Thymus (tissue), 11 donors: ENCODE data around the gene CNTN4. TPM values are rescaled to one million over a fixed set of nuclear protein-coding genes. Genes with fewer than 3 reads are reported as not detected.

Experiments used
- DNase-seq, 9 donors: peaks; one replicate each; pipeline ENCODE4 v3.0.0-alpha.2; 2013; ENCODE audit warnings: low spot score in 9 of 9, low read depth in 6 of 9, missing footprints in 1 of 9
- H3K27ac ChIP-seq, 2 donors: one replicate each; pipeline ENCODE4 v1.5.1; 2013; ENCODE audit warnings: control low read depth in 1 of 2, low read depth in 1 of 2, low read length in 1 of 2, mild to moderate bottlenecking in 1 of 2, moderate library complexity in 1 of 2
- H3K27me3 ChIP-seq, 2 donors: one replicate each; pipeline ENCODE4 v1.5.1; 2013; ENCODE audit warnings: low read length in 1 of 2; ENCODE audit not compliant: control insufficient read depth in 2 of 2, insufficient read depth in 1 of 2
- H3K36me3 ChIP-seq, 2 donors: one replicate each; pipeline ENCODE4 v1.5.1; 2013; ENCODE audit warnings: low read length in 1 of 2, mild to moderate bottlenecking in 1 of 2, moderate library complexity in 1 of 2; ENCODE audit not compliant: control insufficient read depth in 2 of 2, insufficient read depth in 2 of 2
- H3K4me1 ChIP-seq, 2 donors: one replicate each; pipeline ENCODE4 v1.5.1; 2013; ENCODE audit warnings: low read length in 2 of 2; ENCODE audit not compliant: control insufficient read depth in 2 of 2, insufficient read depth in 2 of 2
- H3K4me3 ChIP-seq, 2 donors: one replicate each; pipeline ENCODE4 v1.5.1; 2013; ENCODE audit warnings: low read length in 2 of 2, control low read depth in 1 of 2, mild to moderate bottlenecking in 1 of 2
- H3K9me3 ChIP-seq, 2 donors: one replicate each; pipeline ENCODE4 v1.5.1; 2013; ENCODE audit warnings: low read length in 1 of 2, mild to moderate bottlenecking in 1 of 2; ENCODE audit not compliant: control insufficient read depth in 2 of 2, insufficient read depth in 1 of 2
- WGBS: extraction: QIAGEN DNeasy Blood & Tissue Kit; methylation state at CpG from one replicate; pipeline ENCODE4 v1.1.7; 2013; 5-methylcytosine and 5-hydroxymethylcytosine counted together
- polyA plus RNA-seq: library from polyadenylated mRNA; stranded (reverse); fragments of 200-250 nt; gene quantifications from one replicate; pipeline ENCODE4 v1.2.3, GENCODE V29; 2013
- total RNA-seq: library from RNA; stranded (reverse); fragments of 120-200 nt; gene quantifications from one replicate; pipeline ENCODE4 v1.2.4, GENCODE V29; 2013
- donor health status: healthy.

The CNTN4 gene
- total and polyA plus RNA-seq, 2 donors, result 9.4 to 9.9 TPM

- no peaks in the 10 kb centered on the region for H3K36me3 ChIP-seq
- H3K9me3 ChIP-seq, result no peaks in the 10 kb centered on the region
- 94% methylated on average over 3 of the region's 3 CpGs for WGBS
- DNase-seq, result no peak
- no peaks in the 10 kb centered on the region for H3K4me1 ChIP-seq
- no peaks in the 10 kb centered on the region for H3K27me3 ChIP-seq
- no peak overlapping the region for H3K4me3 ChIP-seq
- no peak overlapping the region for H3K27ac ChIP-seq
These were observed 602.8 kb downstream of the CNTN4 start for GRCh38 chr3:2701471-2701870.

- H3K4me1 ChIP-seq, result no peaks in the 10 kb centered on the region
- WGBS, result 97% methylated on average over 5 of the region's 5 CpGs
These were observed 607.6 kb downstream of the CNTN4 start for GRCh38 chr3:2706144-2706835.

GRCh38 chr3:2706836-2707210 is 608.2 kb downstream of the CNTN4 start:
- Histone ChIP-seq H3K4me1 (no peaks in the 10 kb centered on the region), H3K27ac (no peak overlapping the region), H3K4me3 (no peak overlapping the region), H3K36me3 (no peaks in the 10 kb centered on the region), H3K9me3 (no peaks in the 10 kb centered on the region), H3K27me3 (no peaks in the 10 kb centered on the region)
- WGBS, result 94% methylated on average over 3 of the region's 3 CpGs
- no peak for DNase-seq

More at GRCh38 chr3:2706144-2706835, 607.6 kb downstream of the CNTN4 start:
- Histone ChIP-seq H3K4me3 (no peak overlapping the region), H3K27me3 (no peaks in the 10 kb centered on the region), H3K27ac (no peak overlapping the region), H3K9me3 (no peaks in the 10 kb centered on the region), H3K36me3 (no peaks in the 10 kb centered on the region)
- DNase-seq, result peak in 4 of 9 donors; percentile 2 to 13 (median 5)

- no peak for DNase-seq
- WGBS, result 86% methylated on average over 3 of the region's 3 CpGs
These were observed 612.4 kb downstream of the CNTN4 start for GRCh38 chr3:2711081-2711480.

GRCh38 chr3:2713923-2714322 is 615.3 kb downstream of the CNTN4 start:
- Histone ChIP-seq H3K36me3 (no peaks in the 10 kb centered on the region), H3K4me3 (no peak overlapping the region), H3K9me3 (no peaks in the 10 kb centered on the region), H3K27me3 (no peaks in the 10 kb centered on the region), H3K4me1 (no peaks in the 10 kb centered on the region), H3K27ac (no peak overlapping the region)
- 85% methylated on average over 1 of the region's 1 CpG for WGBS
- no peak for DNase-seq

More at GRCh38 chr3:2711081-2711480, 612.4 kb downstream of the CNTN4 start:
- no peaks in the 10 kb centered on the region for H3K9me3 ChIP-seq
- H3K36me3 ChIP-seq, result no peaks in the 10 kb centered on the region
- H3K4me3 ChIP-seq, result no peak overlapping the region
- H3K27ac ChIP-seq, result no peak overlapping the region
- no peaks in the 10 kb centered on the region for H3K4me1 ChIP-seq
- H3K27me3 ChIP-seq, result no peaks in the 10 kb centered on the region

GRCh38 chr3:2714834-2715233 is 616.2 kb downstream of the CNTN4 start:
- DNase-seq, result no peak
- no peaks in the 10 kb centered on the region for H3K27me3 ChIP-seq
- no peaks in the 10 kb centered on the region for H3K36me3 ChIP-seq
- WGBS, result 74% methylated on average over 5 of the region's 5 CpGs
- no peak overlapping the region for H3K4me3 ChIP-seq
- H3K27ac ChIP-seq, result no peak overlapping the region
- H3K4me1 ChIP-seq, result no peaks in the 10 kb centered on the region
- H3K9me3 ChIP-seq, result no peaks in the 10 kb centered on the region

GRCh38 chr3:2727101-2727500 is 628.4 kb downstream of the CNTN4 start:
- Histone ChIP-seq H3K27ac (no peak overlapping the region), H3K4me1 (no peaks in the 10 kb centered on the region), H3K9me3 (no peaks in the 10 kb centered on the region), H3K36me3 (no peaks in the 10 kb centered on the region), H3K4me3 (no peak overlapping the region), H3K27me3 (no peaks in the 10 kb centered on the region)
- DNase-seq, result no peak
- 78% methylated on average over 3 of the region's 3 CpGs for WGBS

- H3K27ac ChIP-seq, result no peak overlapping the region
- no peak overlapping the region for H3K4me3 ChIP-seq
- H3K9me3 ChIP-seq, result no peaks in the 10 kb centered on the region
- H3K4me1 ChIP-seq, result no peaks in the 10 kb centered on the region
- DNase-seq, result no peak
- H3K27me3 ChIP-seq, result no peaks in the 10 kb centered on the region
- H3K36me3 ChIP-seq, result no peaks in the 10 kb centered on the region
- WGBS, result 90% methylated on average over 8 of the region's 8 CpGs
These were observed 629.1 kb downstream of the CNTN4 start for GRCh38 chr3:2727610-2728318.

GRCh38 chr3:2731843-2732242 is 633.2 kb downstream of the CNTN4 start:
- Histone ChIP-seq H3K36me3 (no peaks in the 10 kb centered on the region), H3K4me3 (no peak overlapping the region), H3K27me3 (no peaks in the 10 kb centered on the region), H3K27ac (no peak overlapping the region), H3K9me3 (no peaks in the 10 kb centered on the region), H3K4me1 (no peaks in the 10 kb centered on the region)
- no peak for DNase-seq
- WGBS, result 100% methylated on average over 2 of the region's 2 CpGs
